Measurements from ENCODE around the gene ABT1.

The ABT1 gene

DNA sequence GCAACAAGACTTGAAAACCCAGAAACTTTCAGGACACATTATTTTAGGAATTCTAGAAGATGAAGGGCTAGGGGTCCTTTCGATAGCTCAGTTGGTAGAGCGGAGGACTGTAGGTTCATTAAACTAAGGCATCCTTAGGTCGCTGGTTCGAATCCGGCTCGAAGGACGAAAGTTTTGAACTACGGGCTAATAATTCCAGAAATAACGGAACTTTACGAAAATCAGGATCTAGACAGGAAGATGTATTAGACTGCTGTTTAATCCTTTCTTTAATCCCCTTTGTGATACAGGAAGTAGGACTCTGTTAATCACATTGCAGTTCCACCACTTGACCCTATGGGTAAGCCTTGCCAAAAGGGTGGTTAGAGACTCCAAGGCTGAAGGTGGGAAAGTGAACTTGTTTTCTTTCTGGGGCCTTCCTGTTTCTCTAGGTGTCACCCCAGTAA is 21.2 kb upstream of the ABT1 start:
- no peak for DNase-seq (ENCODE audit: low read depth)

- DNase-seq (ENCODE audit: low read depth) = no peak
Observed at GRCh38 chr6:26576407-26576843, 20.3 kb upstream of the ABT1 start.

GRCh38 chr6:26576929-26577719 is 19.6 kb upstream of the ABT1 start:
- DNase-seq (ENCODE audit: low read depth) = peak; percentile 76

- DNase-seq (ENCODE audit: low read depth) = no peak
Observed at GRCh38 chr6:26577720-26578072, 19.1 kb upstream of the ABT1 start.

GRCh38 chr6:26578279-26578678 is 18.5 kb upstream of the ABT1 start:
- no peak for DNase-seq (ENCODE audit: low read depth)

DNA sequence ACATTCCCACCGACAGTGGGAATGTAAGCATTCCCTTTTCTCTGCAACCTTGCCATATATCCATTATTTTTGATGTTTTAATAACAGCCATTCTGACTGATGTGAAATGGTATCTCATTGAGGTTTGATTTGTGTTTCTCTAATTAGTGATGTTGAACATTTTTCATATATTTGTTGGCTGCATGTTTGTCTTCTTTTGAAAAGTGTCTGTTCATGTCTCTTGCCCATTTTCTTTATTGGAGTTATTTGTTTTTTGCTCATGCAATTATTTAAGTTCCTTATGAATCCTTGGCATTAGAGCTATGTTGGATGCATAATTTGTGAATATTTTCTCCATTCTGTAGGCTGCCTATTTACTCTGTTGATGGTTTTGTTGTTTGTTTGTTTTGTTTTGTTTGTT is 18.0 kb upstream of the ABT1 start:
- no peak for DNase-seq (ENCODE audit: low read depth)

DNA sequence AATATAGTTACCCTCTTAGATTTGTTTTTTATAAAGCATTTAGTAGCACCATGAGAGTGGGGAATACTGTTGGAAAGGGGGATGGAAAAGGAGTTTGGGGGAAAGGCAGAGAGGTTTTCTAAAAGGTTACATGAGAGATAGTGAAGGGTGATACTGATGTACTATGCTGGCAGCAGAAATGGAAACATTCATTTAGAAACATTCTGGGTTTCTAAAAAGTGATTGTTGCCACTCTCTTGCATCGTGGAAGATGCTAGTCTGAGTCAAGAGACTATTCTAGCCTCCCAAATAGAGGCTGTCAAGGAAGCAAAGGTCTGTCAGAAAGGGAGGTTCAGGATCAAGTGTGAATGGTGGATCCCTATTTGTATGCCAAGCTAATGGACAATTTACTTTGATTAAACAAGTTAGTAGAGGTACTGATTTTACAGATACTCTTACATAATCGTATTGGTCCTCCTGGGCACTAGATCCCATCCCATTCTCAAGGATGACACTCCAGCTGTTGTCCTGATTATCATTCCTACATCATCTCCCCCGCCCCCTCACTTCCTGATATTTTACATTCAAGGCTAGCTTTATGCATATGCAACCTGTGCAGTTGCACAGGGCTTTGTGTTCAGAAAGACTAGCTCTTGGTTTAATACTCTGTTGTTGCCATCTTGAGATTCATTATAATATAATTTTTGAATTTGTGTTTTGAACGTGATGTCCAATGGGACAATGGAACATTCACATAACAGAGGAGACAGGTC is 15.4 kb upstream of the ABT1 start:
- DNase-seq (ENCODE audit: low read depth) = no peak

DNA sequence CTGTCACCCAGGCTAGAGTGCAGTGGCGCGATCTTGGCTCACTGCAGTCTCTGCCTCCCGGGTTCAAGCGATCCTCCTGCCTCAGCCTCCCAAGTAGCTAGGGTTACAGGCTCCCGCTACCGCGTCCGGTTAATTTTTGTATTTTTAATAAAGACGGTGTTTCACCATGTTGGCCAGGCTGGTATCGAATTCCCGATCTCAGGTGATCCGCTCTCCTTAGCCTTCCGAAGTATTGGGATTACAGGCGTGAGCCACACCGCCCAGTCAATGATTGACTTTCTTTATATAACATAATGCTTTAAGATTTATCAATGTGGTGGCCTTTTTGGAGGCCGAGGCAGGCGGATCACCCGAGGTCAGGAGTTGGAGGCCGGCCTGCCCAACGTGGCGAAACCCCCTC is 7.8 kb upstream of the ABT1 start:
- no peak for DNase-seq (ENCODE audit: low read depth)

GRCh38 chr6:26592649-26593048 is 4.1 kb upstream of the ABT1 start:
- DNase-seq (ENCODE audit: low read depth) = no peak

- DNase-seq (ENCODE audit: low read depth) = no peak
Observed at GRCh38 chr6:26593278-26594130, 3.2 kb upstream of the ABT1 start.

GRCh38 chr6:26594131-26594498 is 2.6 kb upstream of the ABT1 start:
- no peak for DNase-seq (ENCODE audit: low read depth)

DNA sequence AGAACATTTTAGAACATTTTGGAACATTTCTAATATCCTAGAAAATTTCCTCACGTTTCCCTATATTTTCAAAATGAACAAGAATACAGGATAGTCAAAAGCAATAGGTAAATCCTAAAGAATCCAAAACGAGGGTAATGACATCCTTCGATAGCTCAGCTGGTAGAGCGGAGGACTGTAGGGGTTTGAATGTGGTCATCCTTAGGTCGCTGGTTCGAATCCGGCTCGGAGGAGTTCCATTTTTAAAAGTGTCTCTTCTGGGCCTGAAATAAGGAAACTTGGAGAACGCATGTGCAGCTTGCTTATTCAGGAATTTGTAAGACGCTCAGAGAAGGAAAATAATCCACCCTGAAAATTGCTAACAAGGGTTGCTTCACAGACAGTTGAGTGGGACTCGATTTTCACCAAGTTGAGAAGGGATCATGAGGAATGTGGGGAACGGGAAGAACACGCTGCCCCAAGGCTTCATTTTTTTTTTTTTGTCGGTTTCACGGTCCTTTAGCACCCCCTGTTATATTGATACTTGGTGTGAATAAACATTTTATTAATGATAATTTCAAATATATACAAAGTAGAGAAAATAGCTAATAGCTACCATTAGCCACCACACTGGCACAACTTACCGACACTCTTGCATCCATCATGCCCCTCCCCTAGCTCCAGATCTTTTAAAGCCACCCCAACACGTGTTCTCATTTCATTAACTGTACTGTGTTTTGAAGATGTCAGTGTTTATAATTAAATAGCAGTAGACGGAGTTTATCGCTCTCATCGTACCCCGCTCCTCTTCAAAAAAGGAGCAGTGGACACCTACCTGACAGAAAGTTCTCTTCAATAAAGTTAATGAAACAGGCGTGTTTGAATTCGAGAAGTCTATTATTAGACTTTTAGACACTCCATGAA is 1.8 kb upstream of the ABT1 start:
- peak; percentile 49 for DNase-seq (ENCODE audit: low read depth)

- DNase-seq (ENCODE audit: low read depth) = peak; percentile 79
Observed at GRCh38 chr6:26595669-26596269, 984 bp upstream of the ABT1 start.

GRCh38 chr6:26597389-26597766 is 625 bp downstream of the ABT1 start:
- no peak for DNase-seq (ENCODE audit: low read depth)

DNA sequence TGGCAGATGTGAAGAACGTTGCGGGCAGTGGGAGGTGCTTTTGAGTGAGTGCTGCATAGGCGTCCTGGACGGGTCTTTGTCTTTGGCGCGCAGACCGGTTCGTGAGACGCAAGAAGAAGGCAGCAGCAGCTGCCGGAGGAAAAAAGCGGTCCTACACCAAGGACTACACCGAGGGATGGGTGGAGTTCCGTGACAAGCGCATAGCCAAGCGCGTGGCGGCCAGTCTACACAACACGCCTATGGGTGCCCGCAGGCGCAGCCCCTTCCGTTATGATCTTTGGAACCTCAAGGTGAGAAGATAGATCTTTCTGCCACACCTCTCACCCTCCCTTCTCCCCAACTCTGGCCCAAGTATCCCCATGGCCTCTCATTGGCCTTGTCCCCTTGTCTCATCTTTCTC is 1.1 kb downstream of the ABT1 start:
- DNase-seq (ENCODE audit: low read depth) = no peak

DNA sequence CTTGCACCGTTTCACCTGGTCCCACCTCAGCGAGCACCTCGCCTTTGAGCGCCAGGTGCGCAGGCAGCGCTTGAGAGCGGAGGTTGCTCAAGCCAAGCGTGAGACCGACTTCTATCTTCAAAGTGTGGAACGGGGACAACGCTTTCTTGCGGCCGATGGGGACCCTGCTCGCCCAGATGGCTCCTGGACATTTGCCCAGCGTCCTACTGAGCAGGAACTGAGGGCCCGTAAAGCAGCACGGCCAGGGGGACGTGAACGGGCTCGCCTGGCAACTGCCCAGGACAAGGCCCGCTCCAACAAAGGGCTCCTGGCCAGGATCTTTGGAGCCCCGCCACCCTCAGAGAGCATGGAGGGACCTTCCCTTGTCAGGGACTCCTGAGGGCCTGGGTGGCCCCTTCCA is 1.5 kb downstream of the ABT1 start:
- DNase-seq (ENCODE audit: low read depth) = no peak

- DNase-seq (ENCODE audit: low read depth) = no peak
Observed at GRCh38 chr6:26599134-26599533, 2.4 kb downstream of the ABT1 start.

GRCh38 chr6:26599591-26599990 is 2.8 kb downstream of the ABT1 start:
- DNase-seq (ENCODE audit: low read depth) = no peak

- no peak for DNase-seq (ENCODE audit: low read depth)
Observed at GRCh38 chr6:26600759-26601158, 4.0 kb downstream of the ABT1 start.

DNA sequence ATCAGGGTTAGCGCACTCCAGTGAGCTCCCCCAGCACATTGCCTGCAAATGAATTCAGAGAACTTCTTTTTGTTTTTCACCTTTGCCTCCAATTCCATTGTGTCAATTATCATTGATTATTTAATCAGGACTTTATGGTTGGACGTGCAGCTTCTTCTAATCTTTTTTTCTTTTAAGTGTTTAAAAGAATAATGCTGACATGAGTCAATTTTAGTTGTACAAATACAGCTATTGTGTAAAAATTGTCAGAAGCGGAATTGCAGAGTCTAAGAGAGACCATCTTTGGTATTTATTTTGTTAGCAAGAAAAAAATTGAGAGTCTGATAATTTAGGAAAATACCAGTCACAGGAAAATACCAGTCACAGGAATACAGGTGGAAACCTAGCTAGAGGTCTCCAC is 5.5 kb downstream of the ABT1 start:
- no peak for DNase-seq (ENCODE audit: low read depth)

- DNase-seq (ENCODE audit: low read depth) = no peak
Observed at GRCh38 chr6:26604026-26604425, 7.3 kb downstream of the ABT1 start.

Measured in activated T-cell treated with anti-CD3 and anti-CD28 coated beads for 24 hours (primary cell).